ENCODE results near the gene GGTLC1.
A peak's percentile ranks its signal among the peaks of the same experiment; 100 is the strongest.

The GGTLC1 gene

DNA sequence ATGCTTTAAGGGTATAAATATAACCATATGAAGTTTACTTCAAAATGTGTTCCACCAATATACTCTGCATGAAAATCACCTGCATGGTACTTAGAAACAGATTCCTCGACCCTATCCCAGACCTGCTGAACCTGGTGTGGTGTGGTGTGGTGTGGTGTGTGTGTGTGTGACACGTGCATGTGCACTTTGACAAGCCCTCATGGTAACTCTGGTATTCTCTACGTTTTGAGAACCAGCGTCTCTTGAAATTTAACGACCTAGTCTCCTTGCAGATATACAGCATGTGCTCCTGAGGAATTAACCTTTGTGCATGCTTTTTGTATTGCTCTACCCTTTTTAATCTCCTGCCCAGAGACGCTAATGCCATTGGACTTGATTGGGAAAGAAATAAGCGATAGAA, 29.5 kb downstream of the GGTLC1 start:
- no peak for DNase-seq

DNA sequence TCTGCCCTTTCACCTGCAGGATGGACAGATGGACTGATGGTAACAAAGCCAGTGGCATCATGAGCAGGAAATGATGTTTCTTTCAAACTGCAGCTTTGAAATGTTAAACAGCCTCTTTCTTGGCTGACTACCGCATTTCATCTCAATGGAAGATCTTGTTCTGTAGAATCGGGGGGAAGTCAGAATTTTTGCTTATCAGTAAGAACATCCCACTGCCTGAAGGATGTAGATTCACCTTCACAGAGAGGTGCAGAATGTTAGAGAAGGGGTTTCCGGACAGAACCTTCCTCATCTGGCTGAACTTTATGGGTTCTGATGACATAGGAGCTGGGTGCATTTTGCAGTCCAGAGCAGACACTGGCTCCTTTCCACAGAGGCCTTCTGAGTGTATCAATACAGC, 32.7 kb downstream of the GGTLC1 start:
- no peak for DNase-seq

- no peak for DNase-seq
Measured at GRCh38 chr20:23954008-23954745, 34.4 kb downstream of the GGTLC1 start.

- DNase-seq: no peak
Measured at GRCh38 chr20:23946206-23946605, 42.4 kb downstream of the GGTLC1 start.

GRCh38 chr20:23943304-23943703, 45.3 kb downstream of the GGTLC1 start:
- no peak for DNase-seq

- no peak for DNase-seq
Measured at GRCh38 chr20:23939641-23940040, 48.9 kb downstream of the GGTLC1 start.

DNA sequence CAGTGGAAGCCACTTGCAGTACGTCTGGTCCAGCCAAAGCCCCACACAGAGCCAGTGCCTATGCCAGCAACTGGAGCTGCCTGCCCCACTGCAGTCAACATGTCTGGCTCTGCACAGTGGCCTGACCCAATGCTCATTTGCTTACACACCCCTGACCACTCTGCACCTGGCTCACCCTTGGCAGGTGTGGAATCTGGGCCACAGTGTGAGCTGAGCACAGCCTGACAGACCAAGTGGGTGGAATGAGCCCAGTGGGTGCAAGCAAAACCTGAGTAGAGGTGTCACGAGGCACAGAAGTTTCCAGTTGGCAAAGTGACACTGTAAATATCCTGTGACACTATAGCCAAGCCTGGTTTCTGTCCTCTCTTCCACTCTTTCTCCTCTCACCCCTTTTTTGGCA, 49.5 kb downstream of the GGTLC1 start:
- DNase-seq: no peak

- DNase-seq: no peak
Measured at GRCh38 chr20:23938118-23938438, 50.5 kb downstream of the GGTLC1 start.

- peak; percentile 42 for DNase-seq
Measured at GRCh38 chr20:23937303-23938117, 51.1 kb downstream of the GGTLC1 start.
